GM13976 (cell line): Measurements from ENCODE around the gene ST6GALNAC5.

ENCODE experiments used
- DNase-seq: peaks from one replicate; pipeline ENCODE4 v3.0.0; 2012; ENCODE audit warnings: low spot score
- CTCF ChIP-seq: IDR thresholded peaks from 2 replicates; pipeline ENCODE4 v1.5.1; 2012; ENCODE audit warnings: borderline replicate concordance, mild to moderate bottlenecking; ENCODE audit not compliant: insufficient read depth; ENCODE audit errors: extremely low read depth, missing control alignments, control extremely low read depth
- in situ Hi-C: fragments of 300-500 bp; cut with MboI; formaldehyde crosslinking; loops from one replicate; pipeline ENCODE4 v1.12.0; 2022; ENCODE audit warnings: low sequenced_read_pairs, mixed read lengths, inconsistent platforms; ENCODE audit not compliant: unreplicated experiment

The ST6GALNAC5 gene

DNA sequence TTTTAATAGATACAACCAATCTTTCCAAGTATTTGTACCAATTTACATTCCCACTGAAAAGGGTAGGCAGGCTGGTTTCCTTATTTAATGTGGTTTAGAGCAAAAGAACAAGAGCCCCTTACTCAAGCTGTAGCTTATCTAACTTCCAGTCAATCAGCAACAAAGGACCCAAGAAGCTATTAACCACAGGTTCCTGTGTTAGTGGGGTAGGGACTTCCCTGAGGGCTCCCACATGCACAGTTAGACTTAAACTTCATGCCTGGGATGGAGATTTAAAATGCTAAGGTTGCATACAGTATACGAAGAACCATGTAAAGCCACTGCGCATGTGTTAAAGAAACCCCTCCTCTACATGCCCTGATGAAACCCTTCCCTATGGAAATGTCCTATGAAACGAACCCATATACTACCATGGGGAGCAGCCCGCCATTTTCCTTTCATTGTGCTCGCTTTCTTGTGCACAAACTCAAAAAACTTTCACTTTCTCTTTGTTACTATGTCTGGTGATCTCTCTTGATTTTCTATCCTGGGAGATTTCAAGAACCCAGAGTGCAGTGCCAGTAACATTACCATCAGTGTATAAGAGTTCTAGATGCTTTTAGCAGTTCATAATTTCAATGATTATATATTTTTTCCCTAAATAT is 23.3 kb upstream of the ST6GALNAC5 start:
- DNase-seq, result no peak
- no peak for TF ChIP-seq CTCF
- in situ Hi-C loops, result no loop called here

GRCh38 chr1:76854255-76854654 is 13.0 kb upstream of the ST6GALNAC5 start:
- DNase-seq, result no peak
- in situ Hi-C loops, result no loop called here
- no peak for TF ChIP-seq CTCF

DNA sequence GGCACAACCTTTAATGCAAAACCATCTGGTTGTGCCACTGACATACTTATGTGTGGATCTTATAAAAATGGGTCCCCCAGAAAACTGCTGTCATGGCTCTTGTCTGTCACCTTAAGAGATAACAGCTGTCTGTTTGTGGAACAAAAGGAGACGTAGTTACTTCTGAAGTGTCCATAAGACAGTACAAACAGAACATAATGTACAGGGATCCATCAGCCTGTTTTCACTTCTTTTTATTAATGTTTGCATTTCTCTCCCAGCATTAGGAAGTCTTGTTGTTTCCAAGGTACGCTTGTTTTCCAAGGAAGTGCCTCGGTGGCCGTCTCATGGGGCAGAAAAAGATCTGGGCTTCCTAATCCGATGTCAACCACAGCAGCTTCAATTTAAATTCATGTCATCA is 11.2 kb upstream of the ST6GALNAC5 start:
- DNase-seq, result no peak
- in situ Hi-C loops, result no loop called here
- no peak for TF ChIP-seq CTCF

DNA sequence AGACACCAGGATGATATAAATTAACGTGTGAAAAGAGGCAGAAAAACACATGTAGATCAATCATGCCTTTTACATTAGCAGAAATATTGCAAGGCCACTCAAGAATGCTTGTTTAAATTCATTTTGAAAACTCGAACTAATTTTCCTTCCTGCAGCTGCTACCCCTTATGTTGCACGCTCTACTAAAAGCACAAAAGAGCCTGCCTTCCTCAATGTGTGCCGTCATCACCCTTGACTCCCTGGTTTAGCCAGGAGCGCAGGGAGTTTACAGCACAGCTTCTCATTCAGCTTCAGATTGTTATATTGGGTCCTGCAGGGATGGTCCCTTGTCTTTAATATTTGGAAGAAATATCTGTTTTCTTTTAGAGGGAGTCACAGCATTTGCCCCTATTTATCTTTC is 10.1 kb upstream of the ST6GALNAC5 start:
- DNase-seq, result no peak
- in situ Hi-C loops, result no loop called here
- no peak for TF ChIP-seq CTCF

GRCh38 chr1:76857973-76858372 is 9.3 kb upstream of the ST6GALNAC5 start:
- TF ChIP-seq CTCF, result no peak
- in situ Hi-C loops, result no loop called here
- DNase-seq, result no peak

GRCh38 chr1:76861149-76861548 is 6.1 kb upstream of the ST6GALNAC5 start:
- in situ Hi-C loops, result no loop called here
- no peak for DNase-seq
- no peak for TF ChIP-seq CTCF
